GM18951 (cell line): ENCODE measurements around the gene SMAD1.
"Not testable (repeated sequence)": the region's sequence is repeated elsewhere in the genome, so short reads cannot be mapped to it uniquely, and the experiment has no call there.

Experiments used
- POLR2A ChIP-seq: IDR thresholded peaks from 4 replicates; pipeline ENCODE4 v1.6.1; 2011; ENCODE audit warnings: mild to moderate bottlenecking; ENCODE audit not compliant: insufficient read length, insufficient read depth; ENCODE audit errors: extremely low read depth
- in situ Hi-C: fragments of 300-500 bp; cut with MboI; formaldehyde crosslinking; loops from one replicate; pipeline ENCODE4 v1.12.0; 2022; ENCODE audit warnings: low sequenced_read_pairs, mixed read lengths, inconsistent platforms; ENCODE audit not compliant: unreplicated experiment

Gene SMAD1

GRCh38 chr4:145523117-145523516 lies 41.5 kb downstream of the SMAD1 start:
- in situ Hi-C loops, result no loop called here
- TF ChIP-seq POLR2A, result no peak

- in situ Hi-C loops, result no loop called here
- TF ChIP-seq POLR2A, result no peak
Measured at GRCh38 chr4:145524552-145524951, 42.9 kb downstream of the SMAD1 start.

- in situ Hi-C loops, result no loop called here
- TF ChIP-seq POLR2A, result no peak
Measured at GRCh38 chr4:145525291-145525740, 43.7 kb downstream of the SMAD1 start.

- no peak for TF ChIP-seq POLR2A
- in situ Hi-C loops, result no loop called here
Measured at GRCh38 chr4:145527773-145528172, 46.1 kb downstream of the SMAD1 start.

- in situ Hi-C loops, result no loop called here
- no peak for TF ChIP-seq POLR2A
Measured at GRCh38 chr4:145528601-145529000, 46.9 kb downstream of the SMAD1 start.

- in situ Hi-C loops, result no loop called here
- TF ChIP-seq POLR2A, result no peak
Measured at GRCh38 chr4:145530189-145530588, 48.5 kb downstream of the SMAD1 start.

- no peak for TF ChIP-seq POLR2A
- in situ Hi-C loops, result no loop called here
Measured at GRCh38 chr4:145530662-145531061, 49.0 kb downstream of the SMAD1 start.

GRCh38 chr4:145531223-145531622 lies 49.6 kb downstream of the SMAD1 start:
- no peak for TF ChIP-seq POLR2A
- in situ Hi-C loops, result no loop called here

- in situ Hi-C loops, result no loop called here
Measured at GRCh38 chr4:145531859-145532258, 50.2 kb downstream of the SMAD1 start.

GRCh38 chr4:145533001-145533400 lies 51.3 kb downstream of the SMAD1 start:
- in situ Hi-C loops, result no loop called here
- TF ChIP-seq POLR2A, result no peak

More at GRCh38 chr4:145531859-145532258, 50.2 kb downstream of the SMAD1 start:
- TF ChIP-seq POLR2A, result no peak

- in situ Hi-C loops, result not testable (repeated sequence)
Measured at GRCh38 chr4:145533415-145533814, 51.8 kb downstream of the SMAD1 start.

- in situ Hi-C loops, result no loop called here
- TF ChIP-seq POLR2A, result no peak
Measured at GRCh38 chr4:145533961-145534360, 52.3 kb downstream of the SMAD1 start.

GRCh38 chr4:145535202-145535601 lies 53.5 kb downstream of the SMAD1 start:
- no peak for TF ChIP-seq POLR2A
- in situ Hi-C loops, result no loop called here

- TF ChIP-seq POLR2A, result no peak
- in situ Hi-C loops, result no loop called here
Measured at GRCh38 chr4:145536044-145536443, 54.4 kb downstream of the SMAD1 start.

- no peak for TF ChIP-seq POLR2A
- in situ Hi-C loops, result no loop called here
Measured at GRCh38 chr4:145538596-145538995, 56.9 kb downstream of the SMAD1 start.
